ACC112 (cell line): Measurements from ENCODE around the gene RBMS1.

ENCODE experiments used
- H2AFZ ChIP-seq: fragments of 200-600 bp; sonication (generic); one replicate; pipeline ENCODE4 v1.6.0; 2017; ENCODE audit warnings: antibody characterized with exemption, low read length; ENCODE audit not compliant: unreplicated experiment
- H3K27ac ChIP-seq: fragments of 200-600 bp; sonication (generic); 2 replicates; pipeline ENCODE4 v1.5.1; 2014; ENCODE audit warnings: low read depth, mild to moderate bottlenecking, antibody characterized with exemption, low read length, moderate library complexity
- H3K27me3 ChIP-seq: fragments of 200-600 bp; sonication (generic); 2 replicates; pipeline ENCODE4 v1.6.1; 2014; ENCODE audit warnings: mild to moderate bottlenecking, antibody characterized with exemption, low read length, moderate library complexity, mixed read lengths; ENCODE audit not compliant: insufficient read depth
- H3K36me3 ChIP-seq: fragments of 200-600 bp; sonication (generic); 2 replicates; pipeline ENCODE4 v1.6.1; 2016; ENCODE audit warnings: mild to moderate bottlenecking, antibody characterized with exemption, low read length, moderate library complexity, mixed read lengths; ENCODE audit not compliant: insufficient read depth
- H3K4me1 ChIP-seq: fragments of 200-600 bp; sonication (generic); one replicate; pipeline ENCODE4 v1.6.1; 2016; ENCODE audit warnings: low read length, mixed read lengths; ENCODE audit not compliant: insufficient read depth, unreplicated experiment, control insufficient read depth
- H3K4me3 ChIP-seq: fragments of 200-600 bp; sonication (generic); 2 replicates; pipeline ENCODE4 v1.5.1; 2014; ENCODE audit warnings: mild to moderate bottlenecking, low read depth, low read length
- H3K79me2 ChIP-seq: fragments of 200-600 bp; sonication (generic); one replicate; pipeline ENCODE4 v1.6.0; 2016; ENCODE audit warnings: low read length; ENCODE audit not compliant: control insufficient read depth, unreplicated experiment, insufficient read depth

The RBMS1 gene

DNA sequence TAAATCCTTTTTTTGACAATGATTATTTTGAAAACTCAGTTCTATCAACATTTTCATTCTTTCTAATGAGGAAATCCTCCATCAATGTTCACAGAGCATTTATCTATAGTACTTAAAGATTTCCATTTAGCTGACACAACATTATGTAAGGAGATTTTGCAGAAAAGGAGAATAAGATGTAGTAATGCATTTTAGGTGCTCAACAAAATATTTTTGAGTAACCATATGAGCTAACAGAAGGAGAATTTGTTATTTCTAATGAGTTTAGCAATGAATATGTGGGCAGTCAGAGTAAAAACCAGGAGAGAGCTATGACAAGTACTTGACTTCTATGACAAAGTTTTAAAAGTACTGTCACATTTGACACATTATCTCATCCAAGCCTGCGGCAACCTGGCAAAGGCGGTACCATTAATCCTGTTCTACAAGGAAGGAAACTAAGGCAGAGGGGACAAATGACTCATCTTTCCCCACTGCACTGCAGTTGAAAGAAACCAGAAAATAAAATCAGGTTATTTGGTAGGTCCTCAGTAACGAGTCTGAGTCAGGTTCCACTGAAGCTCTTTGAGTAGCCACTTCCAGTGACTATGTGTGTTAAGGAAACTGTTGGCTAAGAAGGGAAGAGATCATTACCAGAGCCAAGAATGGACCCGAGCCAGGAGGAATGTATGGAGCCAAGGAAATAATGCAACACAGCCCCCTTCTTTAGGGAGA lies 159.4 kb downstream of the RBMS1 start:
- H3K36me3 ChIP-seq = peaks cover 7% of the 10 kb centered on the region; the same call in 1 of the 2 replicates
- H3K4me3 ChIP-seq = 0 out of 2 replicates have a peak overlapping the region, but pooled peaks have one; percentile 3
- H3K27ac ChIP-seq = peak overlapping the region; percentile 71
- no peak overlapping the region for H2AFZ ChIP-seq
- H3K4me1 ChIP-seq = peaks cover 76% of the 10 kb centered on the region
- peaks cover 94% of the 10 kb centered on the region for H3K79me2 ChIP-seq
- no peaks in the 10 kb centered on the region for H3K27me3 ChIP-seq

DNA sequence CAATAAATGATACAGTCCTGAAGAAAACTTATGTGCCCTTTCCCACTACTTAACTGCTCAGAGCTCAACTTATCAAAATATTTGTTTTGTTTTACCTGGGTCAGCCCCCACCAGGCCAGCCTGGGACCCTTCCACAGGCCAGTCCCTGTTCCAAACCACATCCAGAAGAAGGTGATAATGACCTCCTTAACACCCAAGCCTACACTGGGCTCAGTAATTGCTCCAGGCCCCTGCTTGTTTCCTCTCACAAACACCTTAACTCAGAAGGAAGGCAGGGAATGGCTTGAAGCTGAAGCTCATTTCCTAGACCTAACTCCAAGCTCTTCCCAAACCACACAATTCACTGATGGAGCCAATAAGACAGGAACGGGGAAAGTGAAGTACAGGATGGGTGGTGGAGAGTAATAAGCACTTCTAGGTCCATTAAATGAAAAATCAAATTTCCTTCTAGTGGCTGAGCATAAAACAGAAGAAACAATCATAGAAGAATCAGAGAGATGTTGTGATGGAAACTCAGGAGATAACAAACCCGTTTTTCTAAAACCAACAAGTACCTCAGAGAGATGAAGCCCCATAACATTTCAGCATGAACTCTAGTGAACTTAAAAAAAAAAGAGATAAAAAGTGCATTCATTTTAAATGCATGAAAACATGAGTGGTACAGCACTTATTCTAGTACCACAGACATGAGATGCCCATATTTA lies 160.1 kb downstream of the RBMS1 start:
- H2AFZ ChIP-seq = no peak overlapping the region
- H3K79me2 ChIP-seq = peaks cover 94% of the 10 kb centered on the region
- peaks cover 76% of the 10 kb centered on the region for H3K4me1 ChIP-seq
- peaks cover 7% of the 10 kb centered on the region; the same call in 1 of the 2 replicates for H3K36me3 ChIP-seq
- H3K27ac ChIP-seq = peak overlapping the region; percentile 71
- H3K4me3 ChIP-seq = no peak overlapping the region
- H3K27me3 ChIP-seq = no peaks in the 10 kb centered on the region

DNA sequence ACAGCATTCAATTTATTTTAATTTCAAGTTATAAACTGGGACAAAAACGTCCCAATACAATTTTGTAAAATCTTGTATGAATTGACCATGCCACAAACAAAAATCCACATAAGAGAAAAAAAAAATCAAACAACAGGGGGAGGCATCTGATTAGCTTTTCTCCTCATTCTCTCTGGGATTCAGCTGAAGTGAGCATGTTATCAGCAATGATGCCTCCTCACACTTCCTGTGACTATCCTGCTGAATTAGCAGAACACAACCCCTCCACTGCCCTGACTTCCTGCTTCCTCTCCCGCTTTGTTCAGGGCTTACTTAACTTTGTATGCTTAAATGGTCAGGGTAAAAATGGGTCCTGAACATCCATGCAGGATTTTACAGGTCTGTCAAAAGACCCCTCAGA lies 161.3 kb downstream of the RBMS1 start:
- peaks cover 95% of the 10 kb centered on the region for H3K79me2 ChIP-seq
- no peak overlapping the region for H3K4me3 ChIP-seq
- H3K4me1 ChIP-seq = peaks cover 78% of the 10 kb centered on the region
- H3K36me3 ChIP-seq = peaks cover 7% of the 10 kb centered on the region; the same call in 1 of the 2 replicates
- no peak overlapping the region for H2AFZ ChIP-seq
- no peaks in the 10 kb centered on the region for H3K27me3 ChIP-seq
- H3K27ac ChIP-seq = peak overlapping the region; percentile 33

DNA sequence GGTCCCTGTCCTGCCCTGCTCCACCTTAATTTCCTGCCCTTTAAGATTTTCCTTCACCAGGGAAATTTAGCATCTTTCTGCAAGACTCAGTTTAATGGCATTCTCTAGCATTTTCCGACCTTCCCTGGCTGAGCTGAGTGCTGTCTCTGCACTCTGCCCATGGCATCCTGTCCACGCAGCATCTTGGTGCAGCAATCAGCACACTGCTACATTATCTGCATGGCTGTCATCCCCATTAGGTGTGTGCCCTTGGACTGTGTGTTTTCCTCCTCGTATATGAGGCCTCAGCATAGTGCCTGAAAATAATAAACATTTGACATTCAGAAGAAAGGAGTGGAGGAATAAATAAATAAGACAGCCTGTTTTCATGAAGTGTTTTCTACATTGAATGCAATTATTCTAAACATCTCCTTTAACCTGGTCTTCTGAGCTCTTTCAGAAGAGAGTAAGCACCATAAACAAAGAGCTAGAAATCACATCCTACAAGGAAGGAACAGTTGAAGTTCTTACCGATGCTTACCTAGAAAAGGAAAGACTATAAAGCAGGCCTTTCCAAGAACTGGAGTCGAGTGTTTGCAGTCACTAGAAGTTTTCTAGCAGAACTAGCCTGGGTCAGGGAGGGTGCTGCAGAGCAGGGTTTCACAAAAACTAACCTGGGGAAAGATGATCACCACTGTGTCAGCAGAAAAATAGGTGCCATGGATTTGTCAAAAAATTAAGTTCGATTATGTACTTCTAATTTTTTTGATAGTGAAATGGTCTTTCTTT lies 162.2 kb downstream of the RBMS1 start:
- Histone ChIP-seq H3K27me3 (no peaks in the 10 kb centered on the region), H3K79me2 (peaks cover 97% of the 10 kb centered on the region), H3K4me3 (no peak overlapping the region), H2AFZ (no peak overlapping the region), H3K36me3 (peaks cover 7% of the 10 kb centered on the region; the same call in 1 of the 2 replicates), H3K4me1 (peaks cover 84% of the 10 kb centered on the region), H3K27ac (no peak overlapping the region)

DNA sequence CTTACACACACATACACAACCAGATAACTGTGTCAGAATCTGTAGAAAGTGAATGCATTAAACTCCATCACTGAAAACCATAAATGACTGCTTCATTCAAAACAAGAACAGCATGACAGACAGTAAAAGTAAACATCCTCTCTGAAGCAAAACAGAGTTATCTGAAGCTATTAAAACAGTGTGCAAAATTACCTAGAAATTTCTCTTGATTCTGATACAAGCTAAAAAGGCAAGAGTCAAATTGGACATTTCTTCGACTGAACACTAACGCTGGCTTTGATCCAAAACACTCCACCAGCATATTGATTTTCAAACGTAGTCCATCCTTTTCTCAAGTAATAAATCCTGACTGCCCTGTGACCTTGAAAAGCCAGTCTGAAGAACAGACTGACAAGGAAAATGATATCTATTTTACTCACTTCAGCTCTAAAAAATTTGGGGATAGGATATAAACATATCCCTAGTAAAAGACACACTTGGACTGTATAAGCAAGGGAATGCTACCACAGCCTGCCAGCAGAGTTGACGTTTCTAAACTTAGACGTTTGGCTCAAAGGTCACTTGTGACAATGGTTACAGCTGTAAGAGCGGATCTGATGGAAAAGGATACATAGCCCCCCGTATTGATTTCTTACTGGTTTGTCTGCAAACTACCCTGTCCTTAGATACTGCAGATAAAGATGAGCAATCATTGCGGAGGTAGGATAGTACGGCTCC lies 164.6 kb downstream of the RBMS1 start:
- Histone ChIP-seq H3K79me2 (peaks cover 97% of the 10 kb centered on the region), H2AFZ (no peak overlapping the region), H3K27me3 (no peaks in the 10 kb centered on the region), H3K4me1 (peaks cover 73% of the 10 kb centered on the region), H3K4me3 (no peak overlapping the region), H3K36me3 (peaks cover 7% of the 10 kb centered on the region; the same call in 1 of the 2 replicates), H3K27ac (no peak overlapping the region)

DNA sequence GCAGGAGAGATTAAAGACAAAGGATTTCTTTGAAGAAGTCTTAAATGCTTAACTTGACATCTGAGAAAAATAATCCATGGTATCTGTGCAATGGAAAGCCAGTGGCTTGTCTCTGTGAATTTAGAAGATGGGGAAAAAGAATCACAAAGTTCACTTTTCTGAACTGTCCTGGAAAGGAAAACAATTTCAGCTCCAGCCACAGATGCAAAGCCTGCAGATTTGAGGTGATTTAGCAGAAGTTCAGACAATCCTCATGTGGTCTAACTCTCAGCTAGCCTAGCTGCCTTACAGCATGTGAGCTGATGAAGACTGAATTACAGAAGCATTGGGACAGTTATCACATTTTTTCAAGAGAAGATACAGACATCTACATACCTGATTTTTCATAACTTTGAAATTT lies 166.8 kb downstream of the RBMS1 start:
- Histone ChIP-seq H2AFZ (no peak overlapping the region), H3K4me1 (peaks cover 54% of the 10 kb centered on the region), H3K27me3 (no peaks in the 10 kb centered on the region), H3K4me3 (no peak overlapping the region), H3K79me2 (peaks cover 98% of the 10 kb centered on the region), H3K27ac (no peak overlapping the region), H3K36me3 (peaks cover 7% of the 10 kb centered on the region; the same call in 1 of the 2 replicates)

DNA sequence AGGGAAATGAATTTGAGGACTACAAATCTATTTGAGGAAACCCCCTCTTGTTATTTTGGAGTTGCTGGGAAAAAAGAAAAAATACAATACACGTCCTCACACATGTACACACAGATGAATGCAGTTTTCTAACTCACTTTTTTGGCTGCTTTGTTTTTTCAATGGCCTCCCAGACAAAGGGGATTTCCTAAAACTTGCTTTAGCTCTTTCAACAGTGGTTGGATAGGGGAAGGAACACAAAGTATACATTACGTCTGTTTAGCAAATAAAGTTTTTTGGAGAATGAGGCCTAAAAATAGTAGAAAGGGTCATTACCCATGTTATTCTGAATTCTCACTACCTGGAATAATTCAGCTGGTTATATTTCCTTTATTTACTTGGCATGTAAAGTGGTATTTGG lies 168.2 kb downstream of the RBMS1 start:
- Histone ChIP-seq H3K4me1 (peaks cover 46% of the 10 kb centered on the region), H3K79me2 (peaks cover 98% of the 10 kb centered on the region), H2AFZ (no peak overlapping the region), H3K4me3 (no peak overlapping the region), H3K36me3 (peaks cover 7% of the 10 kb centered on the region; the same call in 1 of the 2 replicates), H3K27me3 (no peaks in the 10 kb centered on the region), H3K27ac (peak overlapping the region; percentile 41; the same call in 1 of the 2 replicates)

DNA sequence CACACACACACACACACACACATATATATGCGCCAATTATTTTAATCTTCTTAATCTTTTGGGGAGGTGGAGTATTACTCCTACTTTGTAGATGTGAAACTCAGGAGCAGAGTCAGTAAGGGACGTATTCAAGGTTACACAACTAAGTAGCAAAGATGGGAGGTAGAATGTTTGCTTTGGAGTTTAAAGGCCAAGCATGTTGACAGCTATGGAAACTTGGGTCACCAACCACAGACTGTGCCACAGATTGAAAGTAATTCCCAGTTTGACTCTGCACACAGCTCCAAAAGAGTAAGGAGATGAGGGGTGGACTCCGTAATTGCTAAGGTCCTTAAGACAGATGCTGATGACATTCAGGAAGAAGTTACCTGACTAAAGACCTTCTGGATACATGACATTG lies 168.7 kb downstream of the RBMS1 start:
- H3K27ac ChIP-seq = peak overlapping the region; percentile 41; the same call in 1 of the 2 replicates
- no peak overlapping the region for H3K4me3 ChIP-seq
- no peaks in the 10 kb centered on the region for H3K27me3 ChIP-seq
- peaks cover 98% of the 10 kb centered on the region for H3K79me2 ChIP-seq
- H2AFZ ChIP-seq = no peak overlapping the region
- peaks cover 5% of the 10 kb centered on the region; the same call in 1 of the 2 replicates for H3K36me3 ChIP-seq
- peaks cover 44% of the 10 kb centered on the region for H3K4me1 ChIP-seq

DNA sequence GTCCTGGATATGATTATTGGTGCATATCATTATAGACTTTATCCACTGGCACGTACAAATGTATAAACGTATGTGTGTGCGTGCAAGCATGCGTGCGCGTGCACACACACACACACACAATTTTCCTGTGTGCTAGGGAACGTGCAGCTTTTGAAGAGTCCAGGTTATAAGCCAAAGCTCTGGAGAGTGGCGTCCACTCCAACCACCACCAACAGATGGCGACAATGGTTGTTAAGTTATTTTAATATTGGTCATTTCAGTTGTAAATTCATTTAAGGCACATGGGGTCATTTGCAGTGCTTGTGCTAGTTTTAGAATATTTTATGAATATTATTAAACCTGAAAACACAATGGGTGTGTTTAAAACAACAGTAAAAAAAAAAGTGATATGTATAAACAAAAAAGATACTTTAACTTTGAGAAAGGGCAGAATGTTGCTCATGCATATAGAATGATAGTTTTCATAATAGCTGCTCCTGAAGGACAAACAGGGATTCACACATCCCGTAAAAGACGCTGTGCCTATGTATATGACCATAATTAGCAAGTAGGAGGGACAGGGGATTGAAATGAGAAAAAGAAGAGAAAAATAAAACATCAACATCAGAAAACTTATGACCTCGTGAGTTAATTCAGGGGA lies 169.3 kb downstream of the RBMS1 start:
- Histone ChIP-seq H3K4me1 (peaks cover 38% of the 10 kb centered on the region), H3K79me2 (peaks cover 98% of the 10 kb centered on the region)

More for the DNA sequence above, 169.3 kb downstream of the RBMS1 start:
- Histone ChIP-seq H2AFZ (no peak overlapping the region), H3K27ac (peak overlapping the region; percentile 25), H3K27me3 (no peaks in the 10 kb centered on the region), H3K4me3 (no peak overlapping the region), H3K36me3 (no peaks in the 10 kb centered on the region)
